Muscle of arm (tissue), 12 donors: ENCODE results near the gene TAX1BP1. TPM values are rescaled to one million over a fixed set of nuclear protein-coding genes. Genes with fewer than 3 reads are reported as not detected.

Source experiments
- DNase-seq: peaks from one replicate; pipeline ENCODE4 v3.0.0-alpha.2; 2013
- polyA plus RNA-seq, 12 donors: library from polyadenylated mRNA; unstranded; fragments of 120-200 nt; gene quantifications; one replicate each; pipeline ENCODE4 v1.2.1, GENCODE V29; 2013; ENCODE audit not compliant: insufficient read length in 12 of 12

Gene TAX1BP1
- polyA plus RNA-seq, 12 donors, result 51.5 to 95.0 (median 61.2) TPM; not detected in 1

GRCh38 chr7:27775782-27776181 lies 35.8 kb downstream of the TAX1BP1 start:
- DNase-seq, result no peak

GRCh38 chr7:27777662-27778061 lies 37.7 kb downstream of the TAX1BP1 start:
- DNase-seq, result no peak

- no peak for DNase-seq
Observed at GRCh38 chr7:27779873-27780272, 39.9 kb downstream of the TAX1BP1 start.

- no peak for DNase-seq
Observed at GRCh38 chr7:27781188-27781587, 41.2 kb downstream of the TAX1BP1 start.

GRCh38 chr7:27782849-27783248 lies 42.9 kb downstream of the TAX1BP1 start:
- DNase-seq, result no peak

- peak; percentile 10 for DNase-seq
Observed at GRCh38 chr7:27784399-27785053, 44.6 kb downstream of the TAX1BP1 start.

GRCh38 chr7:27788437-27788836 lies 48.5 kb downstream of the TAX1BP1 start:
- no peak for DNase-seq

- DNase-seq, result no peak
Observed at GRCh38 chr7:27793780-27794179, 53.8 kb downstream of the TAX1BP1 start.

- DNase-seq, result no peak
Observed at GRCh38 chr7:27795977-27796376, 56.0 kb downstream of the TAX1BP1 start.

GRCh38 chr7:27799212-27799611 lies 59.2 kb downstream of the TAX1BP1 start:
- no peak for DNase-seq

GRCh38 chr7:27802999-27803398 lies 63.0 kb downstream of the TAX1BP1 start:
- peak; percentile 30 for DNase-seq

- no peak for DNase-seq
Observed at GRCh38 chr7:27804139-27804538, 64.2 kb downstream of the TAX1BP1 start.

- no peak for DNase-seq
Observed at GRCh38 chr7:27808626-27809025, 68.7 kb downstream of the TAX1BP1 start.

GRCh38 chr7:27810186-27810585 lies 70.2 kb downstream of the TAX1BP1 start:
- no peak for DNase-seq

GRCh38 chr7:27812706-27813105 lies 72.7 kb downstream of the TAX1BP1 start:
- no peak for DNase-seq

- no peak for DNase-seq
Observed at GRCh38 chr7:27822245-27822644, 82.3 kb downstream of the TAX1BP1 start.

- no peak for DNase-seq
Observed at GRCh38 chr7:27825891-27826290, 85.9 kb downstream of the TAX1BP1 start.

GRCh38 chr7:27826357-27826756 lies 86.4 kb downstream of the TAX1BP1 start:
- no peak for DNase-seq

- no peak for DNase-seq
Observed at GRCh38 chr7:27834179-27834921, 94.4 kb downstream of the TAX1BP1 start.

GRCh38 chr7:27835376-27835775 lies 95.4 kb downstream of the TAX1BP1 start:
- no peak for DNase-seq

GRCh38 chr7:27836536-27836935 lies 96.6 kb downstream of the TAX1BP1 start:
- no peak for DNase-seq

- DNase-seq, result no peak
Observed at GRCh38 chr7:27839099-27839498, 99.1 kb downstream of the TAX1BP1 start.

GRCh38 chr7:27840313-27840712 lies 100.4 kb downstream of the TAX1BP1 start:
- no peak for DNase-seq
